NCI-H1417 treated with DMSO at 0.1 percent for 48 hours (cell line): Measurements from ENCODE around the gene OR51B2.
"Not testable (repeated sequence)": the region's sequence is repeated elsewhere in the genome, so short reads cannot be mapped to it uniquely, and the experiment has no call there.

Source experiments
- DNase-seq: peaks from one replicate; lab custom pipeline; 2025; lab: John Stamatoyannopoulos, UW

The OR51B2 gene

GRCh38 chr11:5310423-5310822, 13.7 kb downstream of the OR51B2 start:
- no peak for DNase-seq

GRCh38 chr11:5307256-5308019, 16.7 kb downstream of the OR51B2 start:
- no peak for DNase-seq

GRCh38 chr11:5304046-5304445, 20.1 kb downstream of the OR51B2 start:
- no peak for DNase-seq

DNA sequence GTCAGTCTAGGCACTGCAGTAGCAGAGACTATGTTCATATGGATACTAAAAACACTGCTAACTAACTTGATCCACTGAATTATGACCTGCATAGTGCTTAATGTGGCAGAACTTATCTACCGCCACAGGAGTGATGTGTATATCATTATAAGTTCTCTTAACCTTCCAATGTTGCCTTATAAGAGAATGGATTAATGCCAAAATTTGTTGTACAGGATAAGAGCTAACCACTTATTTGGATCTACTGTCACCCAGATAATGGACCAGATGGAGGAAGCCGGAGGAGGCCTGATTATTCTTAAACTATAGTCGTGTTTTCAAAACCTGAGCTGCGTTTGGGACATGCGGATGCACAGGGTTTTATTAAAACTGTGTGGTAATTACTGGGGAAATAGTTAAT, 20.5 kb downstream of the OR51B2 start:
- no peak for DNase-seq

- no peak for DNase-seq
These were observed 22.3 kb downstream of the OR51B2 start, which contains the start of gene OR51B4 for GRCh38 chr11:5301846-5302245. Gene OR51B4, minus strand, starts transcription at chr11:5301946. Its CDS starts 0 bp downstream, at chr11:5301946.

DNA sequence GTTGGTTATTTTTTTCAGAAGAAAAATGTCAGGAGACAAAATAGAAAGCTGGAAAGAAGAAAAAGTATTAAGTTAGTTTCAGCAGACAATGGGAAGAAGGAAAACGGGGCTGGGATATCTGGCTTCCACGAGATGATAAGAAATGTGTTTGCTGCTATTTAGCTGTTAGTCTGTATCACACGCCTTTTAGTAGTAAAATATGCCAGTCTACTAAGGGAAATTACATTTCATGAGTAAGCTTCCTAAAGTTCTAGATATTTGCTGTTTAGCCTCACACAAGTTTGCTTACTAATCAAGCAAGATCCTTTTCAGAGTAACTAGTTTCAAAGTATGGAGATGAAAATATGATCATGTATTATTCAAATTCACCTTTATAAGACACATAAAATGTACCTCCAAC, 23.8 kb downstream of the OR51B2 start:
- no peak for DNase-seq

DNA sequence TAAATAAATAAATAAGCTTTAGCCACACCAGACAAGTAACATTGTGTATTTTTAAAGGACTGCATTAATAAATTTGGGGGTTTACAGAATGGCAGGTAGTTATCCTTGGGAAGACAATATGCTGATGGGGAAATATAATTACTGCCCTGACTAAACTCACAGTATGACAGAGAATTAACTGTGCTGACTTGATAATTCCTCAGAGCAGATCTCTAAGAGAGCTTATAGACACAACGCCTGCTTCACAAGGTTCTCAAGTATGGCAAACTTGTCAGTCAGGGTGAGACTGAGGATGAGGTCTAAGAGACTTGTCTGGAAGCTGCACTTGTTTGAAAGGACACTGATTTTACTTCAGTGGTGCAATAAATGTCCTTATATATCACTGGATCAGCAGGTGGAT, 25.6 kb downstream of the OR51B2 start:
- no peak for DNase-seq

GRCh38 chr11:5297721-5298323, 26.3 kb downstream of the OR51B2 start:
- no peak for DNase-seq

GRCh38 chr11:5294342-5294995, 29.6 kb downstream of the OR51B2 start:
- not testable (repeated sequence) for DNase-seq

DNA sequence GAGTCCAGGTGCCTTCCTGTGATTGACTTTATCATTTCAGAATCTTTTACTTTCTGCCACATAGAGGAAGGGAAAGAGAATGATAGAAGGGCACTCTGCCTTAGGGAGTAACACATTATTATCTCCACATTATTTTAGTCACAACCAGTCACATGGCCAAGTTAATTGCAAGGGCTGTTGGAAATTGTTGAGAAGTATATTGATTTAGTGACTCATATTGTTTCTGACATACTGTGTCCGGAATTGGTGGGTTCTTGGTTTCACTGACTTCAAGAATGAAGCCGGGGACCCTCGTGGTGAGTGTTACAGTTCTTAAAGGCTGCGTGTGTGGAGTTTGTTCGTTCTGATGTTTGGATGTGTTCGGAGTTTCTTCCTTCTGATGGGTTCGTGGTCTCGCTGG, 31.1 kb downstream of the OR51B2 start:
- no peak for DNase-seq

DNA sequence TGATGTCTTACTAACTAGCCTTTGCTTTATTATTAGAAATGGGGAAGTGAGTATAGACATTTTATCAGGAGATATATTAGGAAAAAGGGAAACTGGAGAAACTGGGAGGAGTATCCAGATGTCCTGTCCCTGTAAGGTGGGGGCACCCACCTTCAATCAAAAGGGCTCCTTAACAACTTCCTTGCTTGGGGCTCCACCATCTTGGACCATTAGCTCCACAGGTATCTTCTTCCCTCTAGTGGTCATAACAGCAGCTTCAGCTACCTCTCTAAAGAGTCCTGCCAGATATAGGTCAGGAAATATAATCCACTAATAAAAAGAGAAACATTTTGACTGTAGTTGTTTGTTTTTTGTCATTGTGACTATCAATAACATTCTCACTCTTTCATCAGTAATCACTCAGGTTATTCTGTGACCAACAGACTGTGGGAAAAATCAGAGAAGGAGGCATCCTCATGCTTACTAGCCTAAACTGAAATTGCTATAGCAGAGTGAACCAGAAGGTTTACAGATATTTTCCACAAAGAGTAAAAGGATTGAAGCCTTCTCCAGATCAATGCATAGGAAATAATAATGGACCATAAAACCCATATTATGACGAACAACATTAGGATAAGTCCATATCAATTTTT, 32.8 kb downstream of the OR51B2 start:
- DNase-seq = no peak

DNA sequence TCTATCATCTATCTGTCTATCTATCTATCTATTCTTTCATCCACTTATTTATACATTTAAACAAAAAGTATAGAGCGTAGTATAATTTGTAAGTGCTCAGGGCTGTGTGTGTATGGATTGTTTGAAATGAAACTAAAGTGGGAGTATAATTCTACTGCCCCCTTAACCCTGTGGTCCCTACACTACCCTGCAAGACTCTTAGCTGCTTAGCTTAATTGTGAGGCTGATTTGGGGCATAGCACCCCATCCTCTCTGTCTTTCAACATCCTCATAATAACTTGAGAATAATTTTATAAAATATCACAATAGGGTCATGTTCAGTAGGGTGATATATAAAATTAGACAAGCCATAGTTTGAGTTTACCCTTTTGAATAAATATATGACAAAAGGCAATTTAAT, 34.0 kb downstream of the OR51B2 start:
- DNase-seq = no peak

DNA sequence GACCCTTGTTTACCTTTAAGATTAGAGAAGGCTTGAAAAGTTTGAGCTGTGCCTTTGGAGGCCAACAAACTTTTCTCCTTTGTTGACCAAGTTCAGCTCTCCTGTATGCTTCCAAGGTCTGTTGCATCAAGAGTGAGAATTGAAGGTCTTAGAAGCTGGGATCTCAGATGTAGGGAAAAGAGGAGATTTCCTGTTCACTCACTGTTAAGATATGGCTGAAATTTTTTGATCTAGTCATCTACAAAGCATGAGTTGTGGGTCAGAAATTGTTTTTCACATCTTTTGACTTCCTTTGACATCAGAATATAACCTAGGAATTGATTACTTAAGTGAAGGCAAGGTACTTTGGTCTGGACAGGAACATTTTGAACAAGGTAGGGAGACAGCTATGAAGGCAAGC, 34.4 kb downstream of the OR51B2 start:
- no peak for DNase-seq

DNA sequence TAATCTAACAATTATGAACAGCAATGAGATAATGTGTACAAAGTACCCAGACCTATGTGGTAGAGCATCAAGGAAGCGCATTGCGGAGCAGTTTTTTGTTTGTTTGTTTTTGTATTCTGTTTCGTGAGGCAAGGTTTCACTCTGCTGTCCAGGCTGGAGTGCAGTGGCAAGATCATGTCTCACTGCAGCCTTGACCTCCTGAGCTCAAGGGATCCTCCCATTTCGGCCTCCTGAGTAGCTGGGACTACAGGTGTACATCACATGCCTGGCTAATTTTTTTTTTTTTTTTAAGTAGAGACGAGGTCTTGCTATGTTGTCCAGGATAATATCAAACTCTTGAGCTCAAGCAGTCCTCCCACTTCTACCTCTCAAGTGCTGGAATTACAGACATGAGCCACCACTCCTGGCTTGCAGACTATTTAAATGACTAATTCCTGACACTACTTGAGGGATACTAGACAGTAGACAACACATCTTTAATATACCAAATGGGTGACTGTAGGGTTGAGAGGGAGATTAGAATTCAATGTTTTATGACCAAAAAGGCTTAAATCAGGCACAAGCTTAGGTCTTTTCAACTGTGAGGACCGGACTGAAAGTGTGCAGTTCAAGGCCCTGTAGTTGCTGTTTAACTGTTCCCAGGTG, 35.1 kb downstream of the OR51B2 start:
- no peak for DNase-seq

DNA sequence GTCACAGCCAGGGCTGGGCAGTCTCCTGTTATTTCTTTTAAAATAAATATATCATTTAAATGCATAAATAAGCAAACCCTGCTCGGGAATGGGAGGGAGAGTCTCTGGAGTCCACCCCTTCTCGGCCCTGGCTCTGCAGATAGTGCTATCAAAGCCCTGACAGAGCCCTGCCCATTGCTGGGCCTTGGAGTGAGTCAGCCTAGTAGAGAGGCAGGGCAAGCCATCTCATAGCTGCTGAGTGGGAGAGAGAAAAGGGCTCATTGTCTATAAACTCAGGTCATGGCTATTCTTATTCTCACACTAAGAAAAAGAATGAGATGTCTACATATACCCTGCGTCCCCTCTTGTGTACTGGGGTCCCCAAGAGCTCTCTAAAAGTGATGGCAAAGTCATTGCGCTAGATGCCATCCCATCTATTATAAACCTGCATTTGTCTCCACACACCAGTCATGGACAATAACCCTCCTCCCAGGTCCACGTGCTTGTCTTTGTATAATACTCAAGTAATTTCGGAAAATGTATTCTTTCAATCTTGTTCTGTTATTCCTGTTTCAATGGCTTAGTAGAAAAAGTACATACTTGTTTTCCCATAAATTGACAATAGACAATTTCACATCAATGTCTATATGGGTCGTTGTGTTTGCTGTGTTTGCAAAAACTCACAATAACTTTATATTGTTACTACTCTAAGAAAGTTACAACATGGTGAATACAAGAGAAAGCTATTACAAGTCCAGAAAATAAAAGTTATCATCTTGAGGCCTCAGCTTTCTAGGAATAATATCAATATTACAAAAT, 35.8 kb downstream of the OR51B2 start:
- no peak for DNase-seq

- no peak for DNase-seq
These were observed 37.2 kb downstream of the OR51B2 start for GRCh38 chr11:5286901-5287300.

- no peak for DNase-seq
These were observed 37.7 kb downstream of the OR51B2 start for GRCh38 chr11:5286351-5286750.

DNA sequence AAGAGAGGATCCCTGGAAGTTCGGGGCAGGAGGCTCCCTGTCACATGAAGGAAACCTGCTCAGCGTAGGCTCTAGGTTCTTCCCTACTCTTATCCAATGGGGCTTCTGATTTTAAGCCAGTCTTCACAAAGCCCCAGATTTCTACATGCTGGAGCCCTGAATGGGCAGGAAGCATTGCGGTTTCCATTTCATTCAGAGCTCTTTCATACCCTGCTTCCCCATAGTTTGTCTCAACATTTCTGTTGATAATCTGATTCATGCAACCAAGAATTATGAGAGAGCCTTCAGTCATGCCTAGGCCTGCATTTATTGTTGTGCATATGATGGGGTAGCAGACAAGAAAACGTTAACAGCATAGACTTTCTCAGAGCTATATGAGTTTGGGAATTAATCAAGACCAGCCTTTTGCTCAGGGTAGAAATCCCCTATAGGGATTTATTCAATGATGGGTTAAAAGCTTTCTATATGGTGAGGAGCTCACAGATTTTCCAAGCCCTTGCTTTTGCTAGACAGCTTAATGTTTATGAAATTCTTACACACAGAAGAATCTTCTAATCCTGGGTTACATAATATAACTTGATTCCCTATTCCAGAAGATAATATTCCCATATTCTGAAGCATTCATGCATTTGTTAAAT, 38.3 kb downstream of the OR51B2 start:
- DNase-seq = no peak

DNA sequence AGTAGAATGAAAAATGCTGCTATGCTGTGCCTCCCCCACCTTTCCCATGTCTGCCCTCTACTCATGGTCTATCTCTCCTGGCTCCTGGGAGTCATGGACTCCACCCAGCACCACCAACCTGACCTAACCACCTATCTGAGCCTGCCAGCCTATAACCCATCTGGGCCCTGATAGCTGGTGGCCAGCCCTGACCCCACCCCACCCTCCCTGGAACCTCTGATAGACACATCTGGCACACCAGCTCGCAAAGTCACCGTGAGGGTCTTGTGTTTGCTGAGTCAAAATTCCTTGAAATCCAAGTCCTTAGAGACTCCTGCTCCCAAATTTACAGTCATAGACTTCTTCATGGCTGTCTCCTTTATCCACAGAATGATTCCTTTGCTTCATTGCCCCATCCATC, 39.5 kb downstream of the OR51B2 start:
- DNase-seq = no peak

- no peak for DNase-seq
These were observed 40.2 kb downstream of the OR51B2 start for GRCh38 chr11:5283882-5284281.

- no peak for DNase-seq
These were observed 41.0 kb downstream of the OR51B2 start for GRCh38 chr11:5283086-5283485.
